Hippocampal formation (tissue), 2 donors: ENCODE measurements around the gene C1QTNF9.
"Not testable (repeated sequence)": the region's sequence is repeated elsewhere in the genome, so short reads cannot be mapped to it uniquely, and the experiment has no call there.

Experiments
- DNase-seq, 2 donors: peaks; one replicate each; lab custom pipeline; 2025; lab: John Stamatoyannopoulos, UW

C1QTNF9 gene

GRCh38 chr13:24323036-24323738 is 13.8 kb downstream of the C1QTNF9 start:
- DNase-seq, result no peak

- DNase-seq, result no peak
Measured at GRCh38 chr13:24323739-24324075, 14.3 kb downstream of the C1QTNF9 start.

- DNase-seq, result not testable (repeated sequence)
Measured at GRCh38 chr13:24327598-24327997, 18.2 kb downstream of the C1QTNF9 start.

GRCh38 chr13:24328145-24328544 is 18.8 kb downstream of the C1QTNF9 start:
- no peak for DNase-seq

GRCh38 chr13:24338721-24339120 is 29.3 kb downstream of the C1QTNF9 start:
- no peak for DNase-seq

- DNase-seq, result no peak
Measured at GRCh38 chr13:24339937-24340607, 30.7 kb downstream of the C1QTNF9 start.

GRCh38 chr13:24340608-24340955 is 31.2 kb downstream of the C1QTNF9 start:
- no peak for DNase-seq

- no peak for DNase-seq
Measured at GRCh38 chr13:24341439-24341838, 32.1 kb downstream of the C1QTNF9 start.

GRCh38 chr13:24348385-24348784 is 39.0 kb downstream of the C1QTNF9 start:
- DNase-seq, result no peak

- no peak for DNase-seq
Measured at GRCh38 chr13:24348797-24349515, 39.6 kb downstream of the C1QTNF9 start.

- DNase-seq, result not testable (repeated sequence)
Measured at GRCh38 chr13:24349778-24350664, 40.6 kb downstream of the C1QTNF9 start.

- no peak for DNase-seq
Measured at GRCh38 chr13:24351423-24351822, 42.0 kb downstream of the C1QTNF9 start.

GRCh38 chr13:24353736-24354135 is 44.4 kb downstream of the C1QTNF9 start:
- no peak for DNase-seq

- DNase-seq, result no peak
Measured at GRCh38 chr13:24355103-24355502, 45.7 kb downstream of the C1QTNF9 start.

- no peak for DNase-seq
Measured at GRCh38 chr13:24356270-24356669, 46.9 kb downstream of the C1QTNF9 start.

- no peak for DNase-seq
Measured at GRCh38 chr13:24356837-24357236, 47.5 kb downstream of the C1QTNF9 start.

- no peak for DNase-seq
Measured at GRCh38 chr13:24357756-24358155, 48.4 kb downstream of the C1QTNF9 start.

- DNase-seq, result not testable (repeated sequence)
Measured at GRCh38 chr13:24358836-24359235, 49.5 kb downstream of the C1QTNF9 start.

GRCh38 chr13:24359252-24359651 is 49.9 kb downstream of the C1QTNF9 start:
- not testable (repeated sequence) for DNase-seq

GRCh38 chr13:24360106-24360505 is 50.7 kb downstream of the C1QTNF9 start:
- no peak for DNase-seq

GRCh38 chr13:24361113-24361512 is 51.7 kb downstream of the C1QTNF9 start:
- no peak for DNase-seq

- no peak for DNase-seq
Measured at GRCh38 chr13:24361852-24362366, 52.5 kb downstream of the C1QTNF9 start.
